ENCODE measurements around the gene FAM204A.

The FAM204A gene

GRCh38 chr10:118330295-118331076 lies 11.6 kb downstream of the FAM204A start:
- no peak for DNase-seq

DNA sequence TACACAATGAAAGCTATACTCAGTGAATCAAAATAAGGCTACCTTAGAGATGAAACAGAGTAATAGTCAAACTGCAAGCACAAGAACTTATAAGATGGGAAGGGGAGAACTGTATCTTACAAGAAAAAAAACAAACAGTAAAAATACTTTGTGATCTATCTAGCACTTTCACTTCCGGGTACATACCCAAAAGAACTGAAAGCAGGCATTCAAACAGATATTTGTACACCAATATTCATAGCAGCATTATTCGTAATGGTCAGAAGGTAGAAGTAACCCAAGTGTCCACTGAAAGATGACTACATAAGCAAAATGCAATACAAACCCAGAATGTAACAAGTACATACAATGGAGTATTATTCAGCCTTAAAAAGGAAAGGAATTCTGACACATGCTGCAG lies 18.0 kb downstream of the FAM204A start:
- DNase-seq: no peak

GRCh38 chr10:118321724-118322575 lies 20.2 kb downstream of the FAM204A start:
- no peak for DNase-seq

DNA sequence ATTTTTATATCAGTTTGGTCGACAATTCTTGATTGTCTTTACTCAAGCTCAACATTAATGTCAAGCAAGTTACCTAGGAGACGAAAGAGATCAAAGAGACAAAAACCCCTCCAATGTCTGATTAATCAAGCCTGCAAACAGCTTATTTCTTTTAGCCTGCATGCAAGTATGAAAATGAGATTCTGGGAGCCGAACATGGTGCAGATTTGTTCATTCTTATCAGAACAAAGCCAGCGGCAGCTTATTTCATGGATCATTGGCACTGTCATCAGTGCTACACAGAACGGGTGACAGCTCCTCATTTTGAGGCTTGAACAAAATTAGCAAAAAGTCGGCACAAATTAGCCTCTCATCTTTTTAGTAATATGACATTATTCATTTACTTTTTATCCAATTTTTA lies 26.5 kb downstream of the FAM204A start:
- no peak for DNase-seq

DNA sequence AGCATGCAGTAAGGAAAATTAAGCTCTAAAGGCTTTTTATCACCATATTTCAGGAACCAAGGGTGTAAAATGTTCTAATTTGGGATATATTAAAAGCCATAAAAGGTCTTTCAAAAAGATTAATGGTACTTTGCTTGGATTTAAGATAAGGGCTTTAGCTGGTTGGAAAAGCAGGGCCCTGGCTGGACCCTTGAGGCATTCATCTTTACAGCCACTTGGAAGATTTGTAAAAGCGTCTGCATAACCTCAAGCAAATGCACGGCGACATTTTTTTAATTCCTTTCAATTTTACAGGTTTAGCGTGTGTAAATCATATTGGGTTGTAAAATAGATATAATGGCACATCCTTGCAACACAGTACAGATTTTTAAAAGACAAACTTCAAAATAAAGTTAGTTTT lies 27.2 kb downstream of the FAM204A start:
- DNase-seq: no peak

GRCh38 chr10:118311505-118311904 lies 30.6 kb downstream of the FAM204A start:
- no peak for DNase-seq

DNA sequence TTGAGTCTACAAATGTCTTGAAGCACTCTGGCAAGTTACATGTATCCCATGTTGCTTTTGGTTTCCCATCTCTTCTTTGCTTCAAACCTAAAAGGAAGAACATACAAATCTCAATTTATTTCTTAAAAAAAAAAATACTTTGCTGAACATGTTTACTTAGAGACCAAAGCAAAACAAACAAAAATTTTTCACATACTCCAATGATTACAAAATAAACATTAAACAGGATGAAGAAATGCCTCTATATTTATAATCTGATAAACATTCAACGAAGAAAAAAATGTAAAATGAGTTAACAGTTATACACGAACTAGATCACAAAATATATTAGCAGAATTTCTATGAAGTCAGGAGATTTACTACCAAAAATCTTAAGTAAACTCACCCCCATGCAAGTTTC lies 31.3 kb downstream of the FAM204A start:
- no peak for DNase-seq

- no peak for DNase-seq
These were observed 32.2 kb downstream of the FAM204A start for GRCh38 chr10:118309911-118310310.

DNA sequence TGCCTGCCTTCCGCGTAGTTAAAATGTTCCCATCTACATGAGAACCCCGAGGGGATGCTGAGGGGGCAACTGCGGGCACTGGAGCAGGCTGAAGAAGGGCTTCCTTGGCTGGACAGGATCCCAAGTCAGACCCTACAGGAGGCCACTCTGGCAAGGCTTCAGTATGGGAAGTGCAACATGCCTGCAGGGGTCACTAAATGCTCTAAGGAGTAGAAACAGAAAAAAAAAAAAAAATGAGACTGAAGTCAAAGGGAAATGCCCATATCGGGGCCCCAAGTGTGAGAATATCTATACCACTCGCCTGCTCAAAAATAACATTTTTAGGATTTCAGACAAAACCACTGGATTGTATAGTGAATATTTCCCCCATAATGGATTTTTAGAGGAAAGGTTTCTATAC lies 33.5 kb downstream of the FAM204A start:
- DNase-seq: peak; percentile 30

DNA sequence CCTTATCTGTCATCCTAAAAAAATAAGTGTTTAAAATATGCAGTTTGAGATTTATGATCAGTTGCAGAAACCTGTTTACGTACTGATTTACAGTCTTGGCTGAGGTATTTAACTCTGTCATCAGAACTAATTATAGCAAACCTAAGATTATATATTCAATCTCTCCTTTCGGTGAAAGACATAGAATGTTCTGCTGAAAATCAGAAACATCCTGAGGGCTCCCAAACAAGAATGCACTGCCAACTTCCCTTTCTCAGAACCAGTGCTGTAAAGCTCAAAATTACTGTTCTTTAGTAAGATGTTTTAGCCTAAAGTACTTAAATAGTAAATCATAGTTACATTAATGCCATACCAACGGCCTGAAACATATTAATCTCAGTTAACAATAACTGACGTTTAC lies 34.3 kb downstream of the FAM204A start:
- no peak for DNase-seq

- no peak for DNase-seq
These were observed 34.9 kb downstream of the FAM204A start for GRCh38 chr10:118307220-118307619.

DNA sequence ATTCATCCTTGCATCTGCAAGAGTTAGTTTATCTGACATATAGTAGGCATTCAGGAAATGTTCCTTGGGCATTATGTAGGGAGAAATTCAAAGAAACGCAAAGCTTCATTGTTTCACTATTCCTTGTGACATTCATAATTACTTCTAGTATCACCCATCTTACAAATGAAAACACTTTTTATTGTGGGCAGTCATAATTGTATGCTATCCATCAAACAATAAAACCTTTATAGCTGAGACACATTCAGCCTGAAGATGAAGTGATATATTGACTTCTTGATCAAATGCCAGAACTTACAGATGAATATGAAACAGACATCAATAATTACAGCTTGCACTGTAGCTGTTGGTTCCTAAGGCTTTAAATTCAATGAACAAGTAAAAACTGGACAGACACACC lies 36.4 kb downstream of the FAM204A start:
- no peak for DNase-seq

DNA sequence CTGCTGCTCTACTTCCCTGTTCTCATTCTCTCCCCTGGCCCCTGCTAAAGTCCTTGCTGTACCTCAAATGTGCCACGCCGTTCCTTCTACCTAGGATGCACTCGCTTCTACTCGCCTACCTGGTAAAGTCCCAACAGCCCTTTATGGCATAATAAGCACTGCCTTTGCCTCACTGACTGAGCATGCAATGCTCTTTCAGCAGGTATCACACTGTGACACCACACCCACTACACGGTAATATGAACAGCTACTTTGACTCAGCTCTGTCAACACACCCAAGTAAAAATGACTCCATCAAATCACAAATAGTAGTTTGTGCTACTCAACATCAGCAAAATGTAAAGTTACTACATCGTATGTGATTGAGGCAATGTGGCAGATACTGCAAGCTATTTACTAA lies 37.6 kb downstream of the FAM204A start:
- DNase-seq: no peak

- no peak for DNase-seq
These were observed 40.9 kb downstream of the FAM204A start for GRCh38 chr10:118301211-118301610.

DNA sequence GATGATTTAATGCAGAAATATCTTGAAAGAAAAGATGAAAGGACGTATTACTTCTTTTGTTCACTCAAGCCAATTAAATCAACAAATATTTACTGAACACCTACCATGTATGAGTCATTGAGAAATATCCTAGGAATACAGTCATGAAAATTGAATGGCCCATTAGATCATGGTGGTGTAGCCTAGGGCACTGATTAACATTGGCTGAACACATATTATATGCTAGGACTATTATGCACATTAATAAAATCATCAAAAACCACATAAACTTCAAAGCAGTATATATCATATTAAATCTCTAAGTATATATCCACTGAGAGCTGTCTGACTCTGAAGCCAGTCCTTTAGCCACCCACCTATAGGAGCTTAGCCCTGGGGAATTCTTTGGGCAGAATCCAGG lies 41.8 kb downstream of the FAM204A start:
- peak; percentile 55 for DNase-seq

DNA sequence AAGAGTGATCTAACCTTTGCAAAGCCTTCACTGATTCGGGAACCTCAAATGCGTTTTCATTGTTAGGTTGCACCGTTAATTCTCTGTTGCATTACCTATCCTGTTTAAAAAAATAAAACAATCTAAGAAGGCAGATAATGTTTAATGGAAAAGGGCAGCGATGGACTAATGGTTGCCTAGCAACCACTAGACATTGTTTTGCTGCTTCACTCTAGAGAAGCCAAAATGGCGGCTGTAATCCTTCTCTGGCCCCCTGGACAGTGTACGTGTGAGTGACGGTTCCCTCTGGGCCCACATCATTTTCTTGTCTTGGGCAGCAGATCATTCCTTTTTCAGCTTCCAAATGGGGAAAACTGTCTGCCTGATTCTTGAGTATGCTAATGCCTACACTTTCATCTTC lies 43.3 kb downstream of the FAM204A start:
- DNase-seq: no peak

GRCh38 chr10:118291122-118291521 lies 51.0 kb downstream of the FAM204A start:
- DNase-seq: no peak

- no peak for DNase-seq
These were observed 51.6 kb downstream of the FAM204A start for GRCh38 chr10:118290471-118290995.

DNA sequence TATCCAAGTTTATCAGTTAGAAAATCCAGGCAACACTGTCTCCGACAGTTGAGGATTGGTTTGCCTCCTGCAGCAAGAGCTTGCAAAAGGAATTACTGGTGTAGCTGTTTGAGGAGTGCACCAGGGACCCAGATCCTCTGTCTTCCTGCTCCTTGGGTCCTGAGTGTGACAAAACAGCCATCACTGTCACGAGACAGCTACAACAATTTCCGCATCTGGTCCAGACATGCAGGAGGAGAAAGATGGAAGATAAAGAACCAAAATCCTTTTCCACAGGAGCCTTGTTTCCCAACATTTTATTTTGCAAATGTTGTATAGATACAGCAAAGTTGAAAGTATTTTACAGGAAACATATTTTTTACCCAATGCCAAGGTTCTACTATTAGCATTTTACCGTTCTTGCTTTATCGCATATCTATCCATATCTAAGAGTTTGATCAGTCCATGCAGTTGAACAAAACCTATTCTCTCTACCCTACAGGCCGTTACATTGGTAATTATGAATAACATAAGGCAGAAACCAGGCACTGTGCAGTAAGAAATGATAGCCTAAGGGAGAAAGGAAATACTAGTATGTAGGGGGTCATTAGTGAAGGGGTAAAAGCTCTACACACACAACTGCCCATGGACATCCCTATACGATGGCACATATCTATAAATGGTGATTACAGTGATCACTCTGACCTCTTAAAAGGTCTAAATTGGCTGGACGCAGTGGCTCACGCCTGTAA lies 54.9 kb downstream of the FAM204A start:
- DNase-seq: no peak

GRCh38 chr10:118286051-118286838 lies 55.9 kb downstream of the FAM204A start:
- DNase-seq: no peak

DNA sequence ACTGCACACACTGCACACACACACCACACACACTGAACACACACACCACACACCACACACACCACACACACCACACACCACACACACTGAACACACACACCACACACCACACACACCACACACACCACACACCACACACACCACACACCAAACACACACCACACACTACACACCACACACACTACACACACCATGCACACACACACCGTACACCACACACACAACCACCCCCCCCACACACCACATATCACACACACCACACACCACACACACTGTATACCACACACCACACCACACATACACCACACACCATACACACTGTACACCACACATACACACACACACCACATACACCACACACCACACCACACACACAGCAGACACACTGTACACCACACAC lies 59.5 kb downstream of the FAM204A start:
- no peak for DNase-seq

DNA sequence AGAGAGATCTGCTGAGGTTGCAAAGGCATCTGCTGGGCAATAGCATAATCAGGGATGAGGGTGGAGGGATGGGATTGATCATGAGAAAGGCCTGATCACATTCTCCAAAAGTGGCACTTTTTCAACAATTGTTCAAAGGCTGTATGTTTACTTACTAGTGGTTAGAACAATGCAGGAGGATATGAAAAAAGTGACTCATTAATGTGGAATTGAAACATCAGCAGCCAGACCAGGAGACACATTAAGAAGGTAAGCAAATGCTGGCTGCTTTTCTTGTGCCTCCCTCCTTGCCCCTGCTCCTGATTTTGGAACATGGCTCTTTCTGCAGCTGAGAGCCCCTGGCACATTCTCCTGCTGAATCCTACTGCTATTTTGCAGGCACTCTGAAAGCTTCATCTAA lies 63.5 kb downstream of the FAM204A start:
- no peak for DNase-seq

GRCh38 chr10:118277871-118278270 lies 64.3 kb downstream of the FAM204A start:
- DNase-seq: no peak
